Karpas-422 (cell line): ENCODE results near the gene CHD1. TPM values are rescaled to one million over a fixed set of nuclear protein-coding genes. Genes with fewer than 3 reads are reported as not detected.
A peak's percentile ranks its signal among the peaks of the same experiment; 100 is the strongest.

Source experiments
- DNase-seq: peaks from one replicate; pipeline ENCODE4 v3.0.0-alpha.2; 2015
- H2AFZ ChIP-seq: fragments of 200-600 bp; sonication (generic); 2 replicates; pipeline ENCODE4 v1.6.1; 2014; ENCODE audit warnings: antibody characterized with exemption, low read length, mixed read lengths
- H3K27ac ChIP-seq: fragments of 200-600 bp; sonication (generic); 2 replicates; pipeline ENCODE4 v1.5.1; 2014; ENCODE audit warnings: mild to moderate bottlenecking, low read length, moderate library complexity
- H3K27me3 ChIP-seq: fragments of 200-600 bp; sonication (generic); 2 replicates; pipeline ENCODE4 v1.6.1; 2014; ENCODE audit warnings: low read length, mixed read lengths
- H3K36me3 ChIP-seq: fragments of 200-600 bp; sonication (generic); 2 replicates; pipeline ENCODE4 v1.6.1; 2014; ENCODE audit warnings: low read length, mixed read lengths; ENCODE audit not compliant: insufficient read depth
- H3K4me1 ChIP-seq: fragments of 200-600 bp; sonication (generic); 2 replicates; pipeline ENCODE4 v1.6.1; 2014; ENCODE audit warnings: mild to moderate bottlenecking, low read length, mixed read lengths
- H3K4me2 ChIP-seq: fragments of 200-600 bp; sonication (generic); 2 replicates; pipeline ENCODE4 v1.6.1; 2014; ENCODE audit warnings: low read length, low read depth, mild to moderate bottlenecking; ENCODE audit not compliant: poor library complexity, severe bottlenecking
- H3K4me3 ChIP-seq: fragments of 200-600 bp; sonication (generic); 2 replicates; pipeline ENCODE4 v1.5.1; 2014; ENCODE audit warnings: mild to moderate bottlenecking, antibody characterized with exemption, low read length, mixed read lengths
- H3K79me2 ChIP-seq: fragments of 200-600 bp; sonication (generic); 2 replicates; pipeline ENCODE4 v1.6.1; 2014; ENCODE audit warnings: mild to moderate bottlenecking, low read length, mixed read lengths
- H3K9ac ChIP-seq: fragments of 200-600 bp; sonication (generic); 2 replicates; pipeline ENCODE4 v1.6.0; 2014; ENCODE audit warnings: low read length
- H3K9me2 ChIP-seq: fragments of 200-600 bp; sonication (generic), shearing (Covaris generic); replicated peaks from 2 replicates; pipeline ENCODE4 v1.6.0; 2014; ENCODE audit warnings: mild to moderate bottlenecking, low read length, moderate library complexity; ENCODE audit not compliant: insufficient read depth
- H3K9me3 ChIP-seq: fragments of 300-700, 200-600 bp; sonication (generic); 2 replicates; pipeline ENCODE4 v1.6.1; 2014; ENCODE audit warnings: low read length, mixed read lengths
- H4K20me1 ChIP-seq: fragments of 200-600 bp; sonication (generic); 2 replicates; pipeline ENCODE4 v1.6.1; 2014; ENCODE audit warnings: mild to moderate bottlenecking, antibody characterized with exemption, low read length, low read depth; ENCODE audit not compliant: insufficient read depth
- small RNA-seq: library from RNA; depleted of rRNA; stranded (forward); fragments of <200 nt; gene quantifications from one replicate; pipeline ENCODE3, GENCODE V24; 2014
- total RNA-seq: library from RNA; depleted of rRNA; stranded (reverse); fragments of >200 nt; shearing (Covaris generic); gene quantifications from 2 replicates; pipeline ENCODE4 v1.2.3, GENCODE V29; 2014; ENCODE audit warnings: low replicate concordance; rRNA removed

CHD1 gene
- total RNA-seq, 1 experiment from 2014 or later = 61.2 TPM

- Histone ChIP-seq H2AFZ (no peak overlapping the region), H4K20me1 (no peaks in the 10 kb centered on the region), H3K9me2 (no peaks in the 10 kb centered on the region), H3K4me2 (no peak overlapping the region), H3K79me2 (no peaks in the 10 kb centered on the region), H3K9ac (no peak overlapping the region), H3K4me1 (no peaks in the 10 kb centered on the region), H3K36me3 (no peaks in the 10 kb centered on the region), H3K9me3 (no peaks in the 10 kb centered on the region), H3K27ac (no peak overlapping the region), H3K4me3 (no peak overlapping the region), H3K27me3 (no peaks in the 10 kb centered on the region)
- DNase-seq = peak; percentile 32
These were observed 123.7 kb downstream of the CHD1 start for GRCh38 chr5:98805070-98805469.

- no peaks in the 10 kb centered on the region for H3K27me3 ChIP-seq
These were observed 124.7 kb downstream of the CHD1 start for GRCh38 chr5:98804066-98804465.

More at GRCh38 chr5:98804066-98804465, 124.7 kb downstream of the CHD1 start:
- Histone ChIP-seq H3K4me3 (no peak overlapping the region), H4K20me1 (no peaks in the 10 kb centered on the region), H3K4me1 (no peaks in the 10 kb centered on the region), H3K36me3 (no peaks in the 10 kb centered on the region), H3K9ac (no peak overlapping the region), H3K4me2 (no peak overlapping the region), H3K9me2 (no peaks in the 10 kb centered on the region), H3K27ac (no peak overlapping the region), H3K79me2 (no peaks in the 10 kb centered on the region), H2AFZ (no peak overlapping the region), H3K9me3 (no peaks in the 10 kb centered on the region)
- no peak for DNase-seq

Small RNA genes within 50 kb of the gene (small RNA-seq; reads per million reads assigned to genes)
- gene RF00019 = not detected
- not detected for gene RNU6-402P

Other genes starting within 250 kb of the CHD1 start
- gene RGMB, start 155.3 kb downstream of the CHD1 start, total RNA-seq = 0.94 and 3.1 TPM in 2 replicates